GM12891 (cell line): ENCODE results near the gene UNC45A.

Experiments
- PAX5 ChIP-seq: IDR thresholded peaks from 2 replicates; pipeline ENCODE4 v1.6.1; 2011; ENCODE audit warnings: low read length, moderate library complexity, mild to moderate bottlenecking; ENCODE audit not compliant: insufficient read depth, severe bottlenecking
- POLR2A ChIP-seq: IDR thresholded peaks from 2 replicates; pipeline ENCODE4 v1.6.1; 2011; ENCODE audit warnings: low read depth, low read length, control low read depth
- POLR2AphosphoS5 ChIP-seq: IDR thresholded peaks from 2 replicates; pipeline ENCODE4 v1.6.1; 2011; ENCODE audit warnings: low read depth, low read length, control low read depth
- POU2F2 ChIP-seq: IDR thresholded peaks from 2 replicates; pipeline ENCODE4 v1.6.1; 2011; ENCODE audit warnings: low read depth, mild to moderate bottlenecking, control low read depth, low read length, moderate library complexity
- SPI1 ChIP-seq: IDR thresholded peaks from 2 replicates; pipeline ENCODE4 v1.6.1; 2011; ENCODE audit warnings: low read depth, low read length, control low read depth
- TAF1 ChIP-seq: IDR thresholded peaks from 2 replicates; pipeline ENCODE4 v1.6.1; 2011; ENCODE audit warnings: low read depth, low read length, control low read depth

- TF ChIP-seq SPI1 (no peak), POLR2A (no peak), TAF1 (no peak), POLR2AphosphoS5 (no peak), POU2F2 (no peak), PAX5 (no peak)
Measured at GRCh38 chr15:90957031-90957790, 22.1 kb downstream of the UNC45A start.
